Measurements from ENCODE around the gene TBXAS1.

- no peak for TF ChIP-seq POLR2A (IDR thresholded peaks at IDR 0.05; ENCODE audit: low read depth, low read length)
- TF ChIP-seq, protein P1, sequence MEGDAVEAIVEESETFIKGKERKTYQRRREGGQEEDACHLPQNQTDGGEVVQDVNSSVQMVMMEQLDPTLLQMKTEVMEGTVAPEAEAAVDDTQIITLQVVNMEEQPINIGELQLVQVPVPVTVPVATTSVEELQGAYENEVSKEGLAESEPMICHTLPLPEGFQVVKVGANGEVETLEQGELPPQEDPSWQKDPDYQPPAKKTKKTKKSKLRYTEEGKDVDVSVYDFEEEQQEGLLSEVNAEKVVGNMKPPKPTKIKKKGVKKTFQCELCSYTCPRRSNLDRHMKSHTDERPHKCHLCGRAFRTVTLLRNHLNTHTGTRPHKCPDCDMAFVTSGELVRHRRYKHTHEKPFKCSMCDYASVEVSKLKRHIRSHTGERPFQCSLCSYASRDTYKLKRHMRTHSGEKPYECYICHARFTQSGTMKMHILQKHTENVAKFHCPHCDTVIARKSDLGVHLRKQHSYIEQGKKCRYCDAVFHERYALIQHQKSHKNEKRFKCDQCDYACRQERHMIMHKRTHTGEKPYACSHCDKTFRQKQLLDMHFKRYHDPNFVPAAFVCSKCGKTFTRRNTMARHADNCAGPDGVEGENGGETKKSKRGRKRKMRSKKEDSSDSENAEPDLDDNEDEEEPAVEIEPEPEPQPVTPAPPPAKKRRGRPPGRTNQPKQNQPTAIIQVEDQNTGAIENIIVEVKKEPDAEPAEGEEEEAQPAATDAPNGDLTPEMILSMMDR (IDR thresholded peaks at IDR 0.05; ENCODE audit: extremely low read depth in 1 of 2, insufficient read depth in 1 of 2, low read depth in 1 of 2, low read length in 2 of 2), result no peak
- no peak for TF ChIP-seq EZH2 (IDR thresholded peaks at IDR 0.05; ENCODE audit: borderline replicate concordance, low read depth, low read length, severe bottlenecking)
- TF ChIP-seq MYC (IDR thresholded peaks at IDR 0.05; ENCODE audit: low read depth, low read length), result no peak
- no peak for TF ChIP-seq POLR2AphosphoS5 (IDR thresholded peaks at IDR 0.05; ENCODE audit: insufficient read depth, low read depth, low read length)
Measured at GRCh38 chr7:139918480-139918879, 89.4 kb downstream of the TBXAS1 start.
